ENCODE data around the gene MTA1.

Gene MTA1

DNA sequence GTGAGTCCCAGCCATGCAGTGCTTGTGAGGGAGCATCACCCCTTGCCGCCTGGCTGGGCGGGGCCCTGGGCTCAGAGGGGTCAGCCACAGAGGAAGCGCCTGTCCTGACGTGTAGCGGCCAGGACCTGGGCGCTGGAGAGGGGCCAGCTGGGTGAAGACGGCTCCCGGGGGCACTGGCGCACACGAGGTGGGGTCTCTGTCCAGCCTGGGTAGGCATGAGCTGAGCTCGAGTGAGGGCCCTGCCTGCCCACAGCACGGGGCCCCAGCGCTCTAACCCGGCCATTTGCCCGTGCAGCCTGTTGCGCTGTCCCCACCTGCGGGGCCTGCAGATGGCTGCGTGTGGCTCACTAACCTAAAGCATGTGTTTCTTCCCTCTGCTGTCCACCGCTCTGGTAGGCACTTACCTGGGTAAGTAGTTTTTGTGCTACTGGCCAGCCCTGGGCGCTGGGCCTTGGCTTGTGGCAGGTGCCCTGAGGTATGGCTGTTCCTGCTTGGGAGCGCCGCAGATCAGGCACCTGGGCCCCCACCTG is 48.4 kb downstream of the MTA1 start:
- in situ Hi-C loops (cut with HindIII; ENCODE audit: low pct_ligation_motif_present, low pct_unique_long_range_greater_than_20kb, low sequenced_read_pairs) = no loop called here
- no peak for DNase-seq

DNA sequence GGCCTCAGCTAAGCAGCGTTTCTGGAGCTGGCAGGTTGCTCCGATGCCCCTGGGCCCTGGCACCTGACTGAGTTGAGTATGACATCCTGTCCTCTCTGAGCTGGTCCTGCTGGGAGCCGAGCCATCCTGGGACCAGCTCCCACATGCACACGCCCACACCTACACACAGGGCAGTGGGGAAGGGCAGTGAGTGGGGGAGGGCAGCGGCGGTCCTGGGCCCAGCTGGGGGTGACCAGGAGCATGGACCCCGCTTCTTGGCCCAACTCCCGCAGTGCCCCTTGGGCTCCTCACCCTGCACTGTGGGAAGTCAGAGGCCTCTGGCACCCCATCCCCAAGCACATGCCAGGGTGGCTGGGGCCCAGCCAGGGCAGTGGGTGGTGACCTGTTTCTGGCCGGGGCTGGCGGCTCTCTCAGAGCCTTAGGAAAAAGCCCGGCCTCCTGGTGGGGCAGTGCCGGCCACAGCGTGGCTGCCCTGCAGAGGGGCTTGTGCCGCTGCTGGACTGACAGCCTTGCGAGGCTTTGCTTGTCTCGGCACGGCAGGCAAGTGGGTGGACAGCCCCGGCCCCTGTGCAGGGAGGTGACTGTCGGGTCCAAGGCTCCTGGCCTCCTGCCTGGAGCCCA is 49.1 kb downstream of the MTA1 start:
- DNase-seq = no peak
- in situ Hi-C loops (cut with HindIII; ENCODE audit: low pct_ligation_motif_present, low pct_unique_long_range_greater_than_20kb, low sequenced_read_pairs) = no loop called here

DNA sequence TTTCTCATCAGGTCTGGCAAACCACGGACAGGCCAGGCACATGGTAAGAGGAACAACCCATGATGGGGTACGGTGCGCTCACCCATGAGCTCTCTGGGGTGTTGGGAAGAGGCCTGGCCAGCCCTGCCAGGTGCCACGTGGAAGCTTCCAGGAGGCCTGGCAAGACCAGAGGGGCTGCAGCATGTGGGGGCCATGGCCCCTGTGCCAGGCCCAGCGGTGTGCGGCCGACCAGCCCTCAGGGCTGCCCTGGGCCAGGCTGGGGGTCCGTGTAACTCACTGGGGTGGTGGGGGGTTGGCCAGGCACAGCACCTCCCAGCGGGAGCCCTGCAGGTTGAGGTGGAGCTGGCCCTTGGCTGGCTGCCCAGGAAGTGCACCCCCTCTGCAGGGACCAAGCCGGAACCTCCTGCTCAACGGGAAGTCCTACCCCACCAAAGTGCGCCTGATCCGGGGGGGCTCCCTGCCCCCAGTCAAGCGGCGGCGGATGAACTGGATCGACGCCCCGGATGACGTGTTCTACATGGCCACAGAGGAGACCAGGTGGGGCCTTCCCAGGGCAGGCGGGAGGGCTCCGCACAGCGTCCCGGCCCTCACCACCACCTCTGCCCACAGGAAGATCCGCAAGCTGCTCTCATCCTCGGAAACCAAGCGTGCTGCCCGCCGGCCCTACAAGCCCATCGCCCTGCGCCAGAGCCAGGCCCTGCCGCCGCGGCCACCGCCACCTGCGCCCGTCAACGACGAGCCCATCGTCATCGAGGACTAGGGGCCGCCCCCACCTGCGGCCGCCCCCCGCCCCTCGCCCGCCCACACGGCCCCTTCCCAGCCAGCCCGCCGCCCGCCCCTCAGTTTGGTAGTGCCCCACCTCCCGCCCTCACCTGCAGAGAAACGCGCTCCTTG is 50.1 kb downstream of the MTA1 start:
- DNase-seq = no peak
- in situ Hi-C loops (cut with HindIII; ENCODE audit: low pct_ligation_motif_present, low pct_unique_long_range_greater_than_20kb, low sequenced_read_pairs) = no loop called here

DNA sequence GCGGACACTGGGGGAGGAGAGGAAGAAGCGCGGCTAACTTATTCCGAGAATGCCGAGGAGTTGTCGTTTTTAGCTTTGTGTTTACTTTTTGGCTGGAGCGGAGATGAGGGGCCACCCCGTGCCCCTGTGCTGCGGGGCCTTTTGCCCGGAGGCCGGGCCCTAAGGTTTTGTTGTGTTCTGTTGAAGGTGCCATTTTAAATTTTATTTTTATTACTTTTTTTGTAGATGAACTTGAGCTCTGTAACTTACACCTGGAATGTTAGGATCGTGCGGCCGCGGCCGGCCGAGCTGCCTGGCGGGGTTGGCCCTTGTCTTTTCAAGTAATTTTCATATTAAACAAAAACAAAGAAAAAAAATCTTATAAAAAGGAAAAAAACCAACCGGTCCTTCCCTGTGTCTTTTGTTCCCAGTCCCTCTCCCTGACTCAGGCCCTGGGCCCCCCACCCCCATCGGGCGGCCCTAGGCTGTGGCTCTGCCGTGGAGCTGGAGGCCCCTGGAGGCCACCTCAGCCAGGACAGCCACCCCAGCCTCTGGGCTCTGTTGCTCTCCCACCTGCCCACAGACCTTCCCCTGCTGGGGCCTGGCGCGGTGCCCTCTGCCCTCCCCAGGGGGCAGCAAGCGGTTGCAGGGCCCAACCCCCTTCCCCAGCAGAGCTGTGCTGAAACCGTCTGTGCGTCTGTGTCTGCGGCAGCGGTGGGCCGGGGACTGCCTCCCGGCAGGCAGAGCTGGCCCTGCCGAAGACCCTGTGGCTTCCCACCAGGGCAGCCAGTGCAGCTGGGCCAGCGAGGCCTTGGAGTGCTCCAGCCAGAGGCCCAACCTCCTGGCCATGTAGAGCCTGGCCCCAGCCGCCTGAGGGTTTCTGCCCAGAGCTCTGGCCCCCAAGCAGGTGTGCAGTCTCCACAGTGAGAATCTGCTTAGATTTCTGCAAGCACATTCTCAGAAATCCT is 51.0 kb downstream of the MTA1 start:
- in situ Hi-C loops (cut with HindIII; ENCODE audit: low pct_ligation_motif_present, low pct_unique_long_range_greater_than_20kb, low sequenced_read_pairs) = no loop called here
- DNase-seq = no peak

DNA sequence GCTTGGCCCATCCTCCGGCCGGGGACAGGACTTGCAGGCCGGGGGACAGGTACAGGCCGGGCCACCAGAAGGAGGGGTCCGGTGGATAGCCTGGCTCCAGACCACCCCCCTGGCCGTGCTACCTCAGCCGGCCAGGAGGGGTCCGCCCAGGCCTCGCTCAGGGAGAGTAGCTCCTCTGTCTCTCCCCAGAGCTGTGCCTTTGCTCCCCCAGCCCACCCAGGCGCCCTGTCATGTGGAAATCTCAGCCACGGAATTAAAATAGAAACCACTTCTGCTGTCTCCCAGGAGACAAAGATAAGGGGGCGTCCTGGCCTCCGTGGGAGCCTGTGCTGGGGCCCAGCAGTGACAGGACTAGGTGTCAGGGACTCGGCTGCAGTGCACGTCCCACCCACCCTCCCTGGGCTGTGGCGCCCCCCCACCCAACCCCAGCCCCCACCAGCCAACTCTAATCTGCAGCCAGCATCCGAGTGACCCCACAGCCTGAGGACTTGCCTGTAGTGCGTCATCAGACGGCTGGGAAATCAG is 51.7 kb downstream of the MTA1 start:
- DNase-seq = no peak
- in situ Hi-C loops (cut with HindIII; ENCODE audit: low pct_ligation_motif_present, low pct_unique_long_range_greater_than_20kb, low sequenced_read_pairs) = no loop called here

DNA sequence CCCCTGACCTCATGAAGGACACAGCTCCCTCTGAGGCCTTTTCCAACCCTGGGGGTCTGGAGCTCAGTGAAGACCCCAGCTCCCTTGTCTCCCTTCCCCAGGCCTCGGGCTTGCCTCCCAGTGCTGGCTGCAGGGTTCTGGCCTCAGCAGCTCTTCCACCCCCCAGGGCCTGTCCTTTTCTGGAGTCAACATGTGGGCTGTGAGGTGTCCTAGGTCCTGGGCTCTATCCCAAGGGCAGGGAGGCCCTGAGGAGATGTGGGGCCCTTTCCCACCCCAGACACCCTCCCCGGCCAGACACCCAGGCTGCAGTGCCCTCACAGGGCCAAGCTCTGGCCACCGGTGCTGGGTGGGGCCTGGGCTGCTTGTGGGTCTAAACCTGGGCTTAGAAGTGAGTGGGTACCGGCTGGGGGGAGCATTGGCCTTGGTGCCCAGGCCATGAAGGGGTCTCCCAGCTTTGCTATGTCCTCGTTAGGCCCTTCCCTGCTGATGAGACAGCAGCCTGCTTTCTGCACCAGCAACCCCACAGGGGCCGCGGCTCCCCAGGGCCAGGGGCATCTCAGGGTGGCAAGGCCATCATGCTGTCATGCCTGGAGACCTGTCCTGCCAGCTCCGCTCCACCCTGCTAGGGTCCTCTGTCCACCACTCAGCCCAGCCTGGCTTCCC is 52.3 kb downstream of the MTA1 start:
- no peak for DNase-seq
- in situ Hi-C loops (cut with HindIII; ENCODE audit: low pct_ligation_motif_present, low pct_unique_long_range_greater_than_20kb, low sequenced_read_pairs) = no loop called here

DNA sequence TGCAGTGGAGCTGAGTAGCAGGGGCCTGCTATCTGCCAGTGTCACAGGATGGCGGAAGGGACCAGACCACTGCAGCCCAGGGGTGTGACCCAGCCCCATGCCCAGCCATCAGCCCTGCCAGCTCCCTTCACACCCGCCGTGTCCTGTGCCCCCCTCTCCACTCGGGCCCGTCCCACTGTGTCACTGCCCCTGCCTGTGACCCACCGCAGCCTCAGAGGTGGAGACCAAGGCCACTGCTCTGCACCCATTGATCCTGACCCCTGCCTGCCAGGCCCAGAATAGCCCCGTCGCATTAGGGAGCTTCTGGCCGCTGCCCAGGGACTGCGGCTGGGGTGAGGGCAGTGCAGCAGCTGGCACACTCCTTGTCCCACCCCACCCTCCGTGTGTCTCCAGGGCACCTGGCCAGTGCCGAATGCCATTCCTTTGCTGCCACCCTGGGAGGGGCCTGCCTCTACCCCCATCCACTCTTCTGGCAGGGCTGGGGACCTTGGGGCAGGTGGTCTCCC is 52.9 kb downstream of the MTA1 start:
- in situ Hi-C loops (cut with HindIII; ENCODE audit: low pct_ligation_motif_present, low pct_unique_long_range_greater_than_20kb, low sequenced_read_pairs) = no loop called here
- DNase-seq = no peak

DNA sequence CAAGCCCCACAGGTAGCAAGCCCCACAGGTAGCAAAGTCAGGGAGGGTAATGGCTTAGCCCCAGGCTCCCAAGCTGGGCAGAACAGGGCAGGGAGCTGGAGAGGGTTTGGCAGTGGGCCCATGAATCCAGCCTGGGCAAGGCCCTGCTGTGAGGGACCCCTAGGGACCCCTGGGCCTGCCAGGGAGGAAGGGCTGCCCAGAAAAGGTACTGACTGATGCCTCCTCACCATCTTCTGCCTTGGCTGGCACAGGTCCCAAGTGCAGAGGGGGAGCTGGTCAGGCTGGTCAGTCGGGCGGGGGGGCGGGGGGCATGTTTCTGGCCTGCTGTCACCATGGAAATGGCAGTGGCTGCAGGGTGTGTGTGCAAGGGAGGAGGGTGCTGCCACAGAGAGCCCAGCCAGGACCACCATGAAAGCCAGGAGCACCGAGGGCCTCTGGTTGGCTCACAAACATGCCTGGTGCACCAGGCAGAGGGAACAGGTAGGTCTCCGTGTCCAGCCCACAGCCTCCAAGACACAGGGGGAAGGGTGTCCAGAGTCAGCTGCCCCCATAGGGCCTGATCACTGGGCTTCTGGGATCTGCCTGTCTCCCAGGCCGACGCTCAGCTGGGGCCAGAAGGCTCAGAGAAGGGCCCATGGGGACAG is 53.5 kb downstream of the MTA1 start:
- DNase-seq = peak; percentile 25
- in situ Hi-C loops (cut with HindIII; ENCODE audit: low pct_ligation_motif_present, low pct_unique_long_range_greater_than_20kb, low sequenced_read_pairs) = no loop called here

DNA sequence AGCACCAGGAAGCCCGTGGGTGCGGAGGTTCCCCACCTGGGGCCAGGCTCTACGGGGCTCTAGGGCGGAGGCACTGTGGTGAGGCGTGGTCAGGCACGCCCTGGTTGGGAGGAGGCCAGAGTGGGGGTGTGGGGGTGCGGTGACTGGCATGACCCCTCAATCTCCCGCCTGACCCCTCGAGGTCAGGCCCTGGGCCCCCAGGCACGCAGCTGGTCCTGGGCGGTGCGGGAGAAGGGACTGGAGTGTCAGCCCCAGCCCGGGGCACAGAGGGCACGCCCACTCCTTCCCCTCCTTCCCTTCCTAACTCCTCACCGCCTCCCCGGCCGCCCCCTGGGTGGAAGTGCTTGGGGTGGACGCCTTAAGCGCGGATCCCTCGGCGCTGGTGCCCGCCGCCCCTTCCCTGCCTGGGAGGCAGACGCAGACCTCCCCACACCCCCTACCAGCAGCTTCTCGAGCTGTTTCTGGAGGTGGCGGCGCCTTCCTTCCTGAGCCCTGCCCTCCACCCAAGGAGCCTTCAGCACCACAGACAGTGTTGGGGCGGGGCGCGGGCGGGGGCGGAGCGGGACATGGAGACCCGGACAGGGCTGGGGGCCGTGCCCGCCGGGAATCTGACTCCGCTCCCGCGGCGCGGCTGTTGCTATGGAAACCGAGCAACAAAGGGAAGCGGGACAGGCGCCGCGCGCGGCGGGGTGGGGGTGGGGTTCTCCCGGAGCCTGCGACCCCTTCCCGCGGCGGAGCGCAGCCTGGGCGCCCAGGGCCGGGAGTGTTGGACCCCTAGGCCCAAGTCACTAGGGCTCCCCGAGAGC is 54.3 kb downstream of the MTA1 start:
- peak; percentile 93 for DNase-seq
- in situ Hi-C loops (cut with HindIII; ENCODE audit: low pct_ligation_motif_present, low pct_unique_long_range_greater_than_20kb, low sequenced_read_pairs) = no loop called here

DNA sequence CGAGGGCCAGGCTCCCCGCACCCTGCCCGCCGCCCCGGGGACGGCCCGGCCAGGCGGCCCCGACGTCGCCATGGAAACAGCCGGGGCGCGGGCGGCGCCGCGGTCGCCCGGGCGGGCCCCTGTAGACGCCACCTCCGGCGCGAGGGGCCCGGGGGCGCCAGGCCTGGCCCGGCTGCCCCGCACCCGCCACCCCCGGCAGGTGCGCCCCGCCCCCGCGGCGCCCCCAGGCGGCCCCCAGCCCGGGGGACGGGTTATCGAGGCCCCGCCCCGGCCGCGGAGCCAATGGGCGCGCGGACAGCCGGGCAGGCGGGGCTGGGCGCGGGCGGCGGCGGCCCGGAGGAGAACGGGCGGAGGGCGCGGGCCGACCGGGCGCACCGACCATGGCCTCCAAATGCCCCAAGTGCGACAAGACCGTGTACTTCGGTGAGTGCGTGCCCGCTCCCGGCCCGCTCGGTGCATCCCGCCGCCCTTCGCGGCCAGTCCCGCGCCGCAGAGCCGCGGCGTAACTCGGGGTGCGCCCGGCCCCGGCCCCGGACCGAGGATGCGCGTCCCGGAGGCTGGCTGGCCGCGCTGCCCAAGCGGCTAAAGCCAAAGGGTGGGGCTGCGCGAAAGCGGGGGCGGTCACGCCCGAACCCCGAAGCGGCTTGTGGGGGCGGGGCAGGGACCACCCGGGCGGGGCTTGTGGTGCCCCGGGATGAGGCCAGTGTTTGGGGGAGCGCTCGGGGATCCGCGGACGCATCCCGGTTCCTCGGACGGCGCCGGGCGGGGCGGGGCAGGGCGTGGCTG is 55.0 kb downstream of the MTA1 start, which contains the start of gene CRIP2:
Gene CRIP2 (plus strand): TSS at position 339 of the 786 bp plus-strand sequence. CDS start 42 bp downstream, at position 381.
- in situ Hi-C loops (cut with HindIII; ENCODE audit: low pct_ligation_motif_present, low pct_unique_long_range_greater_than_20kb, low sequenced_read_pairs) = no loop called here
- DNase-seq = peak; percentile 69

DNA sequence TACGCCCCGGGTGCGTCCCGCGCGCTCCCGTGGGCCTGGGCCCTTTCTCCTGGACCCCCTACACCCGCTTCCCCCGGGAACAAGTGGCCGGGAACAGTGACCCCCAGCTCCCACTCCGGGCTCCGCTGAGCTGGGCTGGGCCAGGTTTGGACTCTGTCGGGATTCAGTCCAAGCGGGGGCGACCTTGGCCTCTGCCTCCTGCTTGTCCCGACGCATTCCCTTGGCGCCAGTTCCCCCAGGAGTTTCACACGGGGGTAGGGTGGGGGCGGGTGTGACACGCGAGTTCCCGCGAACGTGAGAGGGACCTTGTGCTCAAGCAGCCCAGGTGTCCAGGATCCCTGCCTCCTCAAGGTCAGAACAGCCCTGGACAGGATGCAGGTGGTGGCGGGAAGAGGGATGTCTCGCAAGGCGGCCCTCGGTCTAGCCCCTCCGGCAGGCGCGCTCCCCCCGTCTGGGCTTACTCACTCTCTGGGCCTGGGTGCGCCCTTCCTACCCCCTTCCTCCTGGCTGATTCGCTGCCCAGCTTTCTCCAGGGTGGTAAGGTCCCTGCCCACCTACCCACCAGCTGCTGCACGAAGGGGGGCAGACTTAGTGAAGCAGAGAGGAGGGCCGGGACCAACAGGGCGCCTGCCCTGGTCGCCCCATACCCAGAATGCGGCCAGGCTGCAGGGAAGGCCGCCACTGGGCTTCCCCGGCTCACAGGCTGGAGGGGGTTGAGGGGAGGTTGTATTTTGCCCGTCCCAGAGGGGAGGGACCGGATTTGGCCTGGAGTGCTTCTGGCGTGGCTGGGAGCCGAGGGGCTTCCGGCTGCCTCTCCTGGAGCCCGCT is 55.9 kb downstream of the MTA1 start:
- in situ Hi-C loops (cut with HindIII; ENCODE audit: low pct_ligation_motif_present, low pct_unique_long_range_greater_than_20kb, low sequenced_read_pairs) = no loop called here
- DNase-seq = peak; percentile 74

DNA sequence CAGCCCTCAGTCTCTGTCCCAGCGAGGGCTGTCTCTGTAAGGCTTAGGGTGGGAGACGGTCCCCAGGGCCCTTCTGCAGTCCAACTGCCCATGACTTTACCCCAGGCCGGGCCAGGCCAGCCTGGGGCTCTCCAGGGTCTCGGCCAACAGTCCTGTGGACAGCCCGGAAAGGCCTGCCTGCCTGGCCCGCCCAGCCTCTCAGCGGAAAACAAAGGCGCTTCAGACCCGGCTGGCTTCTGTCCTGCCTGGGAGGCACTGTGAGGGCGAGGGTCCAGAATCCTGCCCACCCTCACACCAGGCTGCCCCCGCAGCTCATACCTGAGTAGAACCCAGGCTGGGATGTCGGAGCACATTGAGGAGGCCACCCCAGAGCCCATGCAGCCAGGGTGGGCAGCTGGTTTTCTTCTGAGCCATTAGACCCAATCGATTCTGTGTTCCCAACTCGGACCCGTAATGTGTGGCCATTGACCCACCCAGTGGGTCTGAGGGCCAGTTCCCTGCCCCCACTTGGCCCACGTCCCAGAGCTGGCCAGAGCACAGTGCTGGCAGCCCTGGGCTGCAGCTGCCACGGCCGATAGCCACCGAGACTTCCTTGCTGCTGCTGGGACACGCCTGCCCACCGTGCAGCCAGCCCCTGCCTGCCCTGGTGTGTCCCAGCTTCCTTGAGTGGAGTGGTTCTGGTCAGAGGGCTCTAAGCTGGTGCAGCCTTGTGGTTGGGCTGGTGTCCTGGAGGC is 56.6 kb downstream of the MTA1 start:
- in situ Hi-C loops (cut with HindIII; ENCODE audit: low pct_ligation_motif_present, low pct_unique_long_range_greater_than_20kb, low sequenced_read_pairs) = no loop called here
- peak; percentile 39 for DNase-seq

DNA sequence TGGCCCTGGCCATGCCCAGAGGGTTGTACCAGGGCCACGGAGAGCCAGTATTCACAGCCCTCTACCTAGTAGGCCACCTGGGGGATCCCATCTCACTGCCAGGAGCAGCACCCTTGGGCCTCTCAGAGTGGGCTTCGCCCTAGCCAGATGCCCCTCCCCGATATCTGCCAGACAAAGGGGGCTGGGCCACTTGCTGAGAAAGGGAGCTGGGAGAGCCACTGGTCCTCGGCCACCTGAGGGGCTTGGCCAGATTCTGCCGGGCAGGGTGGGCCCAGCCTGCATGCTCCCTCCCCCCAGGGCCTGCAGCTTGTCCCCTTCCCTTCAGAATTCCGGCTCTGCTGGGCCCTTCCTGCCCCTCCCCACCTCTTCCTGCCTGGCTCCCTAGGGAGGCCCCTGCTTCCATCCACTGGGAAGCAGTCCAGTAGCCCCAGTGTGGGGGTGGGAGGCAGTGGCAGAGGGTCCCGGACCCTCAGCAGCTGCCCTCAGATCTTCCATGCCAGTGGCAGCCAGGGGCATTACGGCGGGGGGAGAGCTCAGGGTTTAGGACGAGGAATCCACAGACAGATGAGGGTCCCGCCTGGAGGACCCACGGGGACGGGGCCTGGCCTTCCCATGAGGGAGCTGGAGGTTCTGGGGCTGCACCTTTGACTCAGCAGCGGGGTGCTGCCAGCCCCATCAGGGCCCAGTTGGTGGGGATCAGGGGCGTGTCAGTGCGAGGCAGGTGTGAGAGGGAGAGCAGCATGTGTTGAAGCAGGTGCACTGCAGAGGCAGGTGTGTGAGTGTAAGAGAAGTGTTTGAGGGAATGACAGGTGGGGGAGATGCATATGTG is 57.4 kb downstream of the MTA1 start:
- DNase-seq = no peak
- in situ Hi-C loops (cut with HindIII; ENCODE audit: low pct_ligation_motif_present, low pct_unique_long_range_greater_than_20kb, low sequenced_read_pairs) = no loop called here
